SK-N-MC (cell line): ENCODE data around the gene KANTR.

Experiments
- DNase-seq: peaks from one replicate; pipeline ENCODE4 v3.0.0-alpha.2; 2011; ENCODE audit warnings: low read depth, low spot score
- H3K27ac ChIP-seq: fragments of 200-600 bp; sonication (generic); 2 replicates; pipeline ENCODE4 v1.5.1; 2016; ENCODE audit warnings: mixed run types
- H3K36me3 ChIP-seq: fragments of 200-600 bp; sonication (generic); 2 replicates; pipeline ENCODE4 v1.6.1; 2017; ENCODE audit warnings: antibody characterized with exemption, low read length, mixed read lengths; ENCODE audit not compliant: insufficient read depth
- H3K4me3 ChIP-seq: fragments of 200-600 bp; sonication (generic); 2 replicates; pipeline ENCODE4 v1.5.1; 2016
- H3K9ac ChIP-seq: fragments of 200-600 bp; sonication (generic); 2 replicates; pipeline ENCODE4 v1.8.0; 2017; ENCODE audit warnings: mixed run types, mixed read lengths; ENCODE audit not compliant: insufficient read length
- H3K9me3 ChIP-seq: fragments of 200-600 bp; sonication (generic); 2 replicates; pipeline ENCODE4 v1.6.1; 2017; ENCODE audit warnings: low read depth, mild to moderate bottlenecking, antibody characterized with exemption, low read length, moderate library complexity, mixed read lengths
- EZH2 ChIP-seq: fragments of 200-600 bp; sonication (generic); IDR thresholded peaks from one replicate; pipeline ENCODE4 v1.6.1; 2017; ENCODE audit warnings: antibody characterized with exemption
- FOXP2 ChIP-seq: optimal IDR thresholded peaks from 2 replicates; pipeline ENCODE3; 2011; ENCODE audit warnings: mild to moderate bottlenecking, moderate library complexity; ENCODE audit not compliant: insufficient read depth; ENCODE audit errors: extremely low read length, control extremely low read depth
- POLR2AphosphoS5 ChIP-seq: IDR thresholded peaks from 2 replicates; pipeline ENCODE4 v1.6.1; 2012; ENCODE audit warnings: mild to moderate bottlenecking, low read depth, low read length, borderline replicate concordance

KANTR gene

DNA sequence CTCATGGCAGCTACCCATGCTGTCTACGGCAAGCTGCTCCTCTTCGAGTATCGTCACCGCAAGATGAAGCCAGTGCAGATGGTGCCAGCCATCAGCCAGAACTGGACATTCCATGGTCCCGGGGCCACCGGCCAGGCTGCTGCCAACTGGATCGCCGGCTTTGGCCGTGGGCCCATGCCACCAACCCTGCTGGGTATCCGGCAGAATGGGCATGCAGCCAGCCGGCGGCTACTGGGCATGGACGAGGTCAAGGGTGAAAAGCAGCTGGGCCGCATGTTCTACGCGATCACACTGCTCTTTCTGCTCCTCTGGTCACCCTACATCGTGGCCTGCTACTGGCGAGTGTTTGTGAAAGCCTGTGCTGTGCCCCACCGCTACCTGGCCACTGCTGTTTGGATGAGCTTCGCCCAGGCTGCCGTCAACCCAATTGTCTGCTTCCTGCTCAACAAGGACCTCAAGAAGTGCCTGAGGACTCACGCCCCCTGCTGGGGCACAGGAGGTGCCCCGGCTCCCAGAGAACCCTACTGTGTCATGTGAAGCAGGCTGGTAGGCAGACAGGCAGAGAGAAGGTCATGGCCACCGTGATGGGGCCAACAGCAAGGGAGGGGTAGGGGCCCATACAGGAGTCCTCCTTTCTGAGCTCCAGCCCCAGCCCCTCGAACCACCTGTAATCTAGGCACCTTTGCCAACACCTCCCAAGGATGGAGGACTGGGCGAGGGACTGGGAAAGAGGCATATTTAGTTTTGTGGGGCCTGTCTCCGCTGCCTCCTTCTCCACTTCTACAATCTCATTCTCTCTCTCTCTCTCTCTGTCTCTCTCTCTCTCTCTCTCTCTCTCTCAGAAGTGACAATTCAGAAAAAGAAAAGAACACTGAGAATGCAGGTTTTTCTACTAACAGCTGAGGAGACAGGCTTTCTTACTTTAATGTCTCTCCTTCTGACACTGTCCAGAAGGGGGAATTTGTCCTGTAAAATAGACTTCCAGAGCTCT lies 16.4 kb upstream of the KANTR start:
- TF ChIP-seq FOXP2 (no peak), EZH2 (no peak), POLR2AphosphoS5 (no peak)
- no peak overlapping the region for H3K9ac ChIP-seq
- no peaks in the 10 kb centered on the region for H3K9me3 ChIP-seq
- H3K27ac ChIP-seq, result no peak overlapping the region
- H3K36me3 ChIP-seq, result no peaks in the 10 kb centered on the region
- no peak overlapping the region for H3K4me3 ChIP-seq
- DNase-seq, result no peak

DNA sequence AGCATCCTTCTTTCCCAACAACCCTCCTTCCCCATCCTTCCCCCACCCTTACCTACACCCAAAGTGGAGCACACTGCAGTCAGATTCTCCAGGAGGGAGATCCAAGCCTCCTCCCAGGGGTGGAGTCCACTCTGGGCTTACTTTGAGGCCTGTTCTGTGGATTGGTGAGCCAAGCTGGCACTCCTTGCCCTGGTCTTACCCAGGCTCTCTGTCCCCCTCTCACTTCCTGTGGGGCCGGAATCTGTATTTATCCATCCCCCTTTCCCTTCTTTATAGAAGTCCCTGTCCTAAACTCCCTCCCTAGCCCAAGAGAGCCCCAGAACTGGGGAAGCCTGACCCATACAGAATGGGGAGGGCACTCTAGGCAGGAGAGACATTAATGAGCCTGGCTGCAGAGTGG lies 15.0 kb upstream of the KANTR start:
- Histone ChIP-seq H3K9ac (no peak overlapping the region), H3K9me3 (no peaks in the 10 kb centered on the region)
- DNase-seq, result no peak

DNA sequence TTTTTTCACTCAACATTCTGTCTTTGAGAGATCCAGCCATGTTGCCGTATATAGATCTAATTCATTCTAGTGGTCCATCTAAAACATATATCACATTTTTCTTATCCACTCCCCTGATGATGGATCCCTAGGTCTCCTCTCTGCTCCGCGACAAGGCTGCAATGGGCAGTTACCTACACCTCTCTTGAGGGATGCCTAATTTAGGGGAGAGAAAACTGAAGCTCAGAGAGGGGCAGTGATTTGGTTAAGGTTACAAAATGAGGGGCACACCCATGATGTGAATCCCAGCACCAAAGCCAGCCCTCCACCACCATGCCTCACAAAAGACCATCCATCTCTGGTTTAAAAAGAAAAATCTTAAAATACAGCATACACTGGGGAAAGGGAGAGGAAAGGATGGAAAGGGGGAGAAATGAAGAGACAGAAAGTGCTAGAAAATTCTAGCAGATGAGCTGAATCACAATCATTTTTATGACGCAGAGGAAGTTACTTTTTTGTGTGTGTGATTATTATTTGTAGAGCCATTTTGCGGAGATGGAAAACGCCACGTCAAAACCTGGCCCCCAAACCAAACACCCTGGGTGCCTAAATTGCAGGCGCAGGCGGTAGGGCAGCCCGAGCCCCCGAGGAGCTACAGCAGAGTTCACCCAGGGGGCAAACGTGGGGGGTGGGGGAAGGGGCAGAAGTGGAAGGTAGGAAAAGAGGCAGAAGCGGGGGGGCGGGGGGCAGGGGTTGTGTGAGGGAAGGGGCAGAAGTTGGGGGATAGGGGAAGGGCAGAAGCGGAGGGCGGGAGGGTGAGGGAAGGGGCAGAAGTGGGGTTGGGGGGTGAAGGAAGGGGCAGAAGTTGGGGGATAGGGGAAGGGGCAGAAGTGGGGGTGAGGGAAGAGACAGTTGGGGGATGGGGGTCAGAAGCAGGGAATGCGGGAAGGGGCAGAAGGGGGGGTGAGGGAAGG lies 13.0 kb upstream of the KANTR start:
- no peak overlapping the region for H3K9ac ChIP-seq
- TF ChIP-seq EZH2 (no peak), FOXP2 (no peak)
- no peaks in the 10 kb centered on the region for H3K9me3 ChIP-seq
- peak overlapping the region; percentile 25; the same call in 1 of the 2 replicates for H3K27ac ChIP-seq
- H3K36me3 ChIP-seq, result peaks cover 26% of the 10 kb centered on the region; the same call in 1 of the 2 replicates
- no peak overlapping the region for H3K4me3 ChIP-seq
- no peak for DNase-seq

More for the DNA sequence above, 15.0 kb upstream of the KANTR start:
- TF ChIP-seq EZH2 (no peak), POLR2AphosphoS5 (no peak), FOXP2 (no peak)
- Histone ChIP-seq H3K36me3 (peaks cover 7% of the 10 kb centered on the region; the same call in 1 of the 2 replicates), H3K27ac (no peak overlapping the region), H3K4me3 (no peak overlapping the region)

DNA sequence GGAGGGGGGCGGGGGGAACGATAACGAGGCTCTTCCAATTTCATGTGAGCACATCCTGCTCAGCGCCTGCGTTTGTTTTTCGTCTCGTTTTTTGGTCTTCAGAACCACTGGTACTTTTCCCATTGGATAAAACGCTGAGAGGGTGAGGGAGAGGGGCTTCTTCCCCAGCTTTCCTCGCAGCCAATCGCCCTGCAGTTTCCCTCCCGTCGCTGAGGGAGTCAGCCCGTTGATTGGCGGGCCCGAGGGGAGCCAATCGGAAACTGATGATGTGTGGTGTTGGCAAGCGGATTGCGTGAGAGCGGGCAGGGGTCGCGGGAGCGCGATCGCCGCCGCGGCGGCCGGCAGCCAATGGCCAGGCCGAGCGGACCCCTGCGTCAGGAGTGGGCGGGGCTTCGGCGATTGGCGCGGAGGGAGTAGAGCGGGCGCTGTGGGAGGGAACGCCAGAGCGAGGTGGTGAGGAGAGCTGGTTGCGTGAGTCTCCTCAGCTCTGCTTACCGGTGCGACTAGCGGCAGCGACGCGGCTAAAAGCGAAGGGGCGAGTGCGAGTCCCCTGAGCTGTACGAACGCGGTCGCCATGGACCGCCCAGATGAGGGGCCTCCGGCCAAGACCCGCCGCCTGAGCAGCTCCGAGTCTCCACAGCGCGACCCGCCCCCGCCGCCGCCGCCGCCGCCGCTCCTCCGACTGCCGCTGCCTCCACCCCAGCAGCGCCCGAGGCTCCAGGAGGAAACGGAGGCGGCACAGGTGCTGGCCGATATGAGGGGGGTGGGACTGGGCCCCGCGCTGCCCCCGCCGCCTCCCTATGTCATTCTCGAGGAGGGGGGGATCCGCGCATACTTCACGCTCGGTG lies 11.8 kb upstream of the KANTR start, which contains the start of gene TSPYL2:
TSPYL2 (plus strand) TSS at position 443 of the 848 bp plus-strand sequence; CDS start at position 575, 132 bp downstream.
- TF ChIP-seq FOXP2 (no peak), POLR2AphosphoS5 (peak; percentile 93)
- DNase-seq, result peak; percentile 77
- H3K9ac ChIP-seq, result peak within 1 kb of the TSS; percentile 88
- no peak within 1 kb of the TSS for H3K27ac ChIP-seq
- H3K36me3 ChIP-seq, result peaks cover 37% of the 10 kb centered on the region; the same call in 1 of the 2 replicates
- H3K9me3 ChIP-seq, result no peaks in the 10 kb centered on the region
- peak within 1 kb of the TSS; percentile 80 for H3K4me3 ChIP-seq

GRCh38 chrX:53082773-53083616 lies 10.9 kb upstream of the KANTR start:
- Histone ChIP-seq H3K9me3 (no peaks in the 10 kb centered on the region), H3K36me3 (peaks cover 42% of the 10 kb centered on the region; the same call in 1 of the 2 replicates), H3K27ac (no peak overlapping the region), H3K9ac (peak overlapping the region; percentile 88), H3K4me3 (peak overlapping the region; percentile 80)
- TF ChIP-seq FOXP2 (no peak), POLR2AphosphoS5 (no peak), EZH2 (no peak)
- DNase-seq, result no peak

- Histone ChIP-seq H3K9ac (no peak overlapping the region), H3K9me3 (no peaks in the 10 kb centered on the region), H3K36me3 (peaks cover 44% of the 10 kb centered on the region; the same call in 1 of the 2 replicates), H3K27ac (no peak overlapping the region), H3K4me3 (peak overlapping the region; percentile 80)
- TF ChIP-seq POLR2AphosphoS5, result 0 out of 2 replicates have a peak, but pooled peaks have one; percentile 9
- TF ChIP-seq FOXP2, result no peak
- no peak for DNase-seq
Observed at GRCh38 chrX:53084043-53084570, 9.8 kb upstream of the KANTR start.
